Right lobe of liver (tissue), 6 donors: Measurements from ENCODE around the gene AXIN1. TPM values are rescaled to one million over a fixed set of nuclear protein-coding genes. Genes with fewer than 3 reads are reported as not detected.
"Not testable (repeated sequence)": the region's sequence is repeated elsewhere in the genome, so short reads cannot be mapped to it uniquely, and the experiment has no call there.

Experiments
- ATAC-seq, 4 donors: fragments of 200-7000 bp; cut with Tn5 transposase; one replicate each; pipeline ENCODE4 v1.9.1; 2020; ENCODE audit warnings: mild to moderate bottlenecking in 4 of 4, moderate library complexity in 4 of 4
- DNase-seq, 3 donors: peaks; one replicate each; pipeline ENCODE4 v3.0.0-alpha.2; 2020
- H3K27ac ChIP-seq, 3 donors: fragments of 200-600 bp; one replicate each; pipeline ENCODE4 v1.8.0; 2022
- H3K27me3 ChIP-seq, 2 donors: fragments of 200-600 bp; one replicate each; pipeline ENCODE4 v1.8.0; 2022
- H3K36me3 ChIP-seq, 4 donors: fragments of 200-600 bp; sonication (generic) in 1 of 4; one replicate each; pipeline versions ENCODE4 v1.5.1 to v1.8.0; 2017 to 2022; ENCODE audit warnings: control low read depth in 1 of 4
- H3K4me1 ChIP-seq, 4 donors: fragments of 200-600 bp; sonication (generic) in 1 of 4; one replicate each; pipeline versions ENCODE4 v1.5.1 to v1.8.0; 2017 to 2022; ENCODE audit warnings: control low read depth in 1 of 4
- H3K4me3 ChIP-seq, 3 donors: fragments of 200-600 bp; one replicate each; pipeline ENCODE4 v1.8.0; 2022
- H3K9me3 ChIP-seq, 4 donors: fragments of 200-600 bp; sonication (generic) in 1 of 4; one replicate each; pipeline versions ENCODE4 v1.5.1 to v1.8.0; 2017 to 2022; ENCODE audit warnings: control low read depth in 1 of 4
- POLR2A ChIP-seq: fragments of 450-650 bp; IDR thresholded peaks from one replicate; pipeline ENCODE4 v1.6.1; 2017; ENCODE audit warnings: antibody characterized with exemption, mild to moderate bottlenecking
- WGBS: methylation state at CpG from one replicate; pipeline ENCODE4 v1.1.6; 2018; ENCODE audit warnings: low coverage, low lambda C conversion rate; ENCODE audit not compliant: insufficient coverage; ENCODE audit errors: missing lambda C conversion rate; 5-methylcytosine and 5-hydroxymethylcytosine counted together
- intact Hi-C, 2 donors: fragments of 100-400 bp; cut with DNase I; formaldehyde crosslinking; loops; one replicate each; pipeline versions ENCODE4 v1.11.2 to v1.14.1; 2022
- total RNA-seq, 6 experiments: library from RNA; depleted of rRNA in 2 of 6; stranded (reverse); fragments of >200 nt in 2 of 6; fragmentation: NEBNext Ultra II Directional in 3 of 6; extraction: Animal tissue kit (Norgen Biotek cat#: 25700) in 3 of 6; gene quantifications; one replicate each; pipeline versions ENCODE4 v1.1.0 to v1.2.4, GENCODE V29; 2016 to 2023
- TF ChIP-seq, protein P1 (sequence below), 4 donors: fragments of 200-600 bp in 3 of 4; fragments of 450-650 bp in 1 of 4; IDR thresholded peaks; one replicate each; pipeline versions ENCODE4 v1.5.1 to v1.8.0; 2016 to 2022; ENCODE audit warnings: antibody characterized with exemption in 4 of 4, mild to moderate bottlenecking in 2 of 4
- donor health status: DM: no; HTN: yes; CAD: no.
- donor health status: DM: no; HTN: no; CAD: no.
- donor health status: DM: no; HTN: no; CAD: no.
- donor health status: DM: no; HTN: yes; CAD: no.
- donor health status: DM: no; HTN: yes; CAD: no.

The AXIN1 gene
- total RNA-seq, 6 experiments from 2014 or later: 5.5 to 17.4 (median 9.4) TPM

- peaks cover 0 to 6% (median 0%) of the 10 kb centered on the region in 4 donors for H3K4me1 ChIP-seq
- no peak for DNase-seq
- intact Hi-C loops: loop anchor here in 1 of 2 donors (10.0 kb wide), 1 partner anchor 99 kb away; no protein-coding TSS in a partner anchor
- no peak overlapping the region for H3K4me3 ChIP-seq
- ATAC-seq: no peak
- no peaks in the 10 kb centered on the region for H3K9me3 ChIP-seq
- H3K27ac ChIP-seq: no peak overlapping the region
- no peak for TF ChIP-seq POLR2A
- TF ChIP-seq, protein P1, sequence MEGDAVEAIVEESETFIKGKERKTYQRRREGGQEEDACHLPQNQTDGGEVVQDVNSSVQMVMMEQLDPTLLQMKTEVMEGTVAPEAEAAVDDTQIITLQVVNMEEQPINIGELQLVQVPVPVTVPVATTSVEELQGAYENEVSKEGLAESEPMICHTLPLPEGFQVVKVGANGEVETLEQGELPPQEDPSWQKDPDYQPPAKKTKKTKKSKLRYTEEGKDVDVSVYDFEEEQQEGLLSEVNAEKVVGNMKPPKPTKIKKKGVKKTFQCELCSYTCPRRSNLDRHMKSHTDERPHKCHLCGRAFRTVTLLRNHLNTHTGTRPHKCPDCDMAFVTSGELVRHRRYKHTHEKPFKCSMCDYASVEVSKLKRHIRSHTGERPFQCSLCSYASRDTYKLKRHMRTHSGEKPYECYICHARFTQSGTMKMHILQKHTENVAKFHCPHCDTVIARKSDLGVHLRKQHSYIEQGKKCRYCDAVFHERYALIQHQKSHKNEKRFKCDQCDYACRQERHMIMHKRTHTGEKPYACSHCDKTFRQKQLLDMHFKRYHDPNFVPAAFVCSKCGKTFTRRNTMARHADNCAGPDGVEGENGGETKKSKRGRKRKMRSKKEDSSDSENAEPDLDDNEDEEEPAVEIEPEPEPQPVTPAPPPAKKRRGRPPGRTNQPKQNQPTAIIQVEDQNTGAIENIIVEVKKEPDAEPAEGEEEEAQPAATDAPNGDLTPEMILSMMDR (IDR thresholded peaks at IDR 0.05): no peak
- 26% methylated on average over 3 of the region's 3 CpGs for WGBS
- no peaks in the 10 kb centered on the region for H3K27me3 ChIP-seq
- no peaks in the 10 kb centered on the region for H3K36me3 ChIP-seq
These were observed 43.7 kb upstream of the AXIN1 start for GRCh38 chr16:396199-396598.

DNA sequence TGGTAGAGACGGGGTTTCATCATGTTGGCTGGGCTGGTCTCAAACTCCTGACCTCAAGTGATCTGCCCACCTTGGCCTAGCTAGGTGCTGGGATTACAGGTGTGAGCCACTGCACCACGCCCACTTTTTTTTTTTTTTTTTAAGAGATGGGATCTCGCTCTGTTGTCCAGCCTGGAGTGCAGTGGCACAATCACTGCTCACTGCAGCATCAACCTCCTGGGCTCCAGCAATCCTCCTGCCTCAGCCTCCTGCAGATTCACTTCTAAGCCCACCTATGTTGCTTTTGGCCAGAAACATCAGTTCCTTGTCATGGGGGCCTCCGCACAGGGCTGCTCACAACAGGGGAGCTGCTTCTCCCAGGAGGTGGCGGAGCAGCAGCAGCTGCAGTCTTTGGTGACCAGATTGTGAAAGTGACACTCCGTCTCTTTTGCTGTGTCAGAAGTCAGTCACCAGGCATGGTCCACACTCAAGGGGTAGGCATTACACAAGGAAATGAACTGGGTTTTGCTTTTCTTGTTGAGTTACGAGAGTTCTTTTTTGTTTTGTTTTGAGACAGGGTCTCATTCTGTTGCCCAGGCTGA lies 40.0 kb upstream of the AXIN1 start:
- DNase-seq (no peak), ATAC-seq (peak in 3 of 4 donors; percentile 24 to 42 (median 39))
- intact Hi-C loops: loop anchor here in 1 of 2 donors (10.0 kb wide), 1 partner anchor 102 kb away; no protein-coding TSS in a partner anchor
- no peaks in the 10 kb centered on the region for H3K36me3 ChIP-seq
- TF ChIP-seq, protein P1 (IDR thresholded peaks at IDR 0.05): peak in 1 of 4 donors; percentile 4
- TF ChIP-seq POLR2A: no peak
- no peak overlapping the region for H3K27ac ChIP-seq
- H3K4me3 ChIP-seq: no peak overlapping the region
- no peaks in the 10 kb centered on the region for H3K4me1 ChIP-seq
- no peaks in the 10 kb centered on the region for H3K27me3 ChIP-seq
- WGBS: 80% methylated on average over 5 of the region's 7 CpGs
- no peaks in the 10 kb centered on the region for H3K9me3 ChIP-seq

DNA sequence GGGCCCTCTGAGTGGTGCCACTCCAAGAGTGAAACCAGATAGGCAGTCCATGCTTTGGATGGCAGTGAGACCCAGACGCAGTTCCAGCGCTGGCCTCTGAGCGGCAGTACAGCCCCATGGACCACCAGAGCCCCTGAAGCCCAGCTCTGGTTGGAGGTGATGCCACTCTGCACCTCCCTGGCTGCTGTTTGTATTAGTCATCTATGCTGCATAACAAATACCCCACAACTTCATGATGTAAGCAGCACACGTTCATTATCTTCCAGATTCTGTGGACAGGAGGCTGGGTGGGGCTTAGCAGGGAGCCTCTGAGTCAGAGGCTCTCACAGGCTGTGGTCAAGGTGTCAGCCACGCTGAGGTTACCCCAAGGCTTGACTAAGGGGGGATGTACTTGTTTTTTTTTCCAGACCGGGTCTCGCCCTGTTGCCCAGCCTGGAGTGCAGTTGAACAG lies 39.4 kb upstream of the AXIN1 start:
- no peak for TF ChIP-seq POLR2A
- TF ChIP-seq, protein P1 (IDR thresholded peaks at IDR 0.05): peak; percentile 56 to 82 (median 70)

GRCh38 chr16:389352-389751 lies 36.8 kb upstream of the AXIN1 start:
- Histone ChIP-seq H3K9me3 (no peaks in the 10 kb centered on the region), H3K4me3 (no peak overlapping the region), H3K36me3 (no peaks in the 10 kb centered on the region), H3K4me1 (no peaks in the 10 kb centered on the region), H3K27me3 (no peaks in the 10 kb centered on the region), H3K27ac (no peak overlapping the region)
- no peak for DNase-seq
- ATAC-seq: no peak
- TF ChIP-seq, protein P1 (IDR thresholded peaks at IDR 0.05): no peak
- intact Hi-C loops: loop anchor here in 1 of 2 donors (10.0 kb wide), 1 partner anchor 105 kb away; no protein-coding TSS in a partner anchor
- WGBS: 72% methylated on average over 6 of the region's 10 CpGs

More for the DNA sequence above, 39.4 kb upstream of the AXIN1 start:
- no CpG with 5 or more reads among the region's 7 CpGs for WGBS
- Histone ChIP-seq H3K4me1 (no peaks in the 10 kb centered on the region), H3K4me3 (no peak overlapping the region), H3K27me3 (no peaks in the 10 kb centered on the region), H3K9me3 (no peaks in the 10 kb centered on the region), H3K27ac (no peak overlapping the region), H3K36me3 (no peaks in the 10 kb centered on the region)
- DNase-seq (peak in 1 of 3 donors; percentile 64), ATAC-seq (peak; percentile 87 to 92 (median 90))
- intact Hi-C loops: loop anchor here in 1 of 2 donors (10.0 kb wide), 1 partner anchor 103 kb away; no protein-coding TSS in a partner anchor

- WGBS: 55% methylated on average over 14 of the region's 20 CpGs
- not testable (repeated sequence) for H3K27ac ChIP-seq, H3K27me3 ChIP-seq, DNase-seq, H3K4me3 ChIP-seq, H3K9me3 ChIP-seq, H3K4me1 ChIP-seq, H3K36me3 ChIP-seq, ATAC-seq
- intact Hi-C loops: loop anchor here in 1 of 2 donors (10.0 kb wide), 1 partner anchor 107 kb away; no protein-coding TSS in a partner anchor
These were observed 35.5 kb upstream of the AXIN1 start for GRCh38 chr16:387761-388666.
